Panc1 (cell line): Measurements from ENCODE around the gene MUC5B.

ENCODE experiments used
- POLR2AphosphoS5 ChIP-seq: IDR thresholded peaks from 2 replicates; pipeline ENCODE4 v1.6.1; 2012; ENCODE audit warnings: mild to moderate bottlenecking, low read depth, low read length, moderate library complexity
- TF ChIP-seq, protein P1 (sequence below): fragments of 450-650 bp; IDR thresholded peaks from 2 replicates; pipeline ENCODE4 v1.5.1; 2017; ENCODE audit warnings: mild to moderate bottlenecking

DNA sequence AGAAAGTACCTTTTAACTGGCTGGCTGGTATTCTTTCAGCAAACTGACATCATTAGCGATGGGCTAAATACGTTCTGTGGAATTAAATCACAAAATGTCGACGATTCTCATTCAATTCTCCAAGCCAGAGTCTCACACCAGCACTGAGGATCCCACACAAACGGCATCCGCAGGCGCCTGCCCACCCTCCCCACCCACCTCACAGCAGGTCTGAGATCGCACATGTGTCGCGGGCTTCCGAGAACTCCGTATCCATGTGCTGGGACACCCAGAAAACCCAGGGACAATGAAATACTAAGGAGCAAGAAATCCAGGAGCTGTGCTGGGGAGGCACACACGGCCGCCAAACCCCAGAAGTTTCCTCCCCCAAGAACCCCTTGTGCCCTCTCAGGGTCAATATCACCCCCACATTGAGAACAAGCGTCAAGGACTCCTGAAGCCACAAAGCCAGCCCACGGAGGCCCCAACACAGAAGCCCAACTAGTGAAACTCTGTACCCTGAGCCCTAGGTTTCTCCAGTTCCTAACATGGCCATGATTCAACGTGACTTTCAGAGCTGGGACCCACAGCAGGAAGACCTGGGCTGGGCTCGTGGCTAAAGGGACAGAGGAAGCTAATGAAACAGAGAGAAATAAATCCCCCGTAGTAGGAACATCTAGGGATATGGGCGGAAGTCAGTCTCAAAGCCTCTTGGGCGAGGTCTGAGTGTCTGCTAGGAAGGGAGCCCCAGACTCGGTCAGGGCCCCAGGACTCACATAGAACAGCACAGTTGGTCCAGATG lies 78.5 kb downstream of the MUC5B start:
- TF ChIP-seq, protein P1, sequence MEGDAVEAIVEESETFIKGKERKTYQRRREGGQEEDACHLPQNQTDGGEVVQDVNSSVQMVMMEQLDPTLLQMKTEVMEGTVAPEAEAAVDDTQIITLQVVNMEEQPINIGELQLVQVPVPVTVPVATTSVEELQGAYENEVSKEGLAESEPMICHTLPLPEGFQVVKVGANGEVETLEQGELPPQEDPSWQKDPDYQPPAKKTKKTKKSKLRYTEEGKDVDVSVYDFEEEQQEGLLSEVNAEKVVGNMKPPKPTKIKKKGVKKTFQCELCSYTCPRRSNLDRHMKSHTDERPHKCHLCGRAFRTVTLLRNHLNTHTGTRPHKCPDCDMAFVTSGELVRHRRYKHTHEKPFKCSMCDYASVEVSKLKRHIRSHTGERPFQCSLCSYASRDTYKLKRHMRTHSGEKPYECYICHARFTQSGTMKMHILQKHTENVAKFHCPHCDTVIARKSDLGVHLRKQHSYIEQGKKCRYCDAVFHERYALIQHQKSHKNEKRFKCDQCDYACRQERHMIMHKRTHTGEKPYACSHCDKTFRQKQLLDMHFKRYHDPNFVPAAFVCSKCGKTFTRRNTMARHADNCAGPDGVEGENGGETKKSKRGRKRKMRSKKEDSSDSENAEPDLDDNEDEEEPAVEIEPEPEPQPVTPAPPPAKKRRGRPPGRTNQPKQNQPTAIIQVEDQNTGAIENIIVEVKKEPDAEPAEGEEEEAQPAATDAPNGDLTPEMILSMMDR = no peak
- TF ChIP-seq POLR2AphosphoS5 = no peak
